ENCODE results near the gene SFT2D1. TPM values are rescaled to one million over a fixed set of nuclear protein-coding genes. Genes with fewer than 3 reads are reported as not detected.
A peak's percentile ranks its signal among the peaks of the same experiment; 100 is the strongest.

The SFT2D1 gene
- total RNA-seq, 1 donor from 2014 or later, result 52.8 TPM

DNA sequence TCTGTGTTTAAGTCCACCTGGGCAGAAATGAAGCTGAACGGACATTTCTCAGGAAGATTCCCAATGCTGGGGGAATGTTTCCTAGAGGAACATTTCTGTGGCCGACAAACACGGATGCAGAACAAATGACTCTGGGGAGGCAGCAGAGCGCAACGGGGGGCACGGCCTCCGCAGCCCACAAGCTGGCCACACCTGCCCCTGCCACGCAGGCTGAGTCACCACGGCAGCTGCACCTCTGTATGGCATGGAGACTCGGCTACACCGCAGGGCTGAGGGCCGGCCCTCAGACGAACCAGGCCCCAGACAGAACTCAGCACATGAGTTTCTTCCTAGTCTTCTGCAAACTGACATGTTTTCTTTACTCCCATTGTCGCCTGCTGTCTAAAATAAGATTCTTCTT lies 24.1 kb downstream of the SFT2D1 start:
- DNase-seq (no peak), ATAC-seq (peak in 1 of 2 donors; percentile 23)
- Histone ChIP-seq H3K27me3 (ENCODE audit: low read depth) (no peaks in the 10 kb centered on the region), H3K4me1 (no peaks in the 10 kb centered on the region), H3K27ac (no peak overlapping the region), H3K9me3 (no peaks in the 10 kb centered on the region), H3K4me3 (no peak overlapping the region), H3K36me3 (peaks cover 43% of the 10 kb centered on the region)
- intact Hi-C loops (cut with DNase I), result no loop called here
- TF ChIP-seq CTCF (IDR thresholded peaks at IDR 0.05), result no peak

GRCh38 chr6:166317261-166318212 lies 24.8 kb downstream of the SFT2D1 start:
- no peak for DNase-seq
- intact Hi-C loops (cut with DNase I), result no loop called here

GRCh38 chr6:166315436-166315835 lies 26.9 kb downstream of the SFT2D1 start:
- ATAC-seq (no peak), DNase-seq (no peak)
- no peak overlapping the region for H3K27ac ChIP-seq
- no peaks in the 10 kb centered on the region for H3K9me3 ChIP-seq
- intact Hi-C loops (cut with DNase I), result no loop called here
- no peaks in the 10 kb centered on the region for H3K27me3 ChIP-seq (ENCODE audit: low read depth)
- no peak for TF ChIP-seq CTCF (IDR thresholded peaks at IDR 0.05)
- no peaks in the 10 kb centered on the region for H3K4me1 ChIP-seq
- peaks cover 15% of the 10 kb centered on the region for H3K36me3 ChIP-seq
- no peak overlapping the region for H3K4me3 ChIP-seq

More at GRCh38 chr6:166317261-166318212, 24.8 kb downstream of the SFT2D1 start:
- Histone ChIP-seq H3K9me3 (no peaks in the 10 kb centered on the region), H3K4me1 (no peaks in the 10 kb centered on the region), H3K4me3 (no peak overlapping the region), H3K36me3 (peaks cover 36% of the 10 kb centered on the region), H3K27me3 (ENCODE audit: low read depth) (no peaks in the 10 kb centered on the region), H3K27ac (no peak overlapping the region)
- no peak for ATAC-seq
- no peak for TF ChIP-seq CTCF (IDR thresholded peaks at IDR 0.05)

- DNase-seq (no peak), ATAC-seq (no peak)
- Histone ChIP-seq H3K4me3 (no peak overlapping the region), H3K4me1 (no peaks in the 10 kb centered on the region), H3K27ac (no peak overlapping the region), H3K27me3 (ENCODE audit: low read depth) (peaks cover under 1% of the 10 kb centered on the region), H3K36me3 (peaks cover 5% of the 10 kb centered on the region), H3K9me3 (no peaks in the 10 kb centered on the region)
- no peak for TF ChIP-seq CTCF (IDR thresholded peaks at IDR 0.05)
- intact Hi-C loops (cut with DNase I), result no loop called here
Measured at GRCh38 chr6:166314454-166314853, 27.9 kb downstream of the SFT2D1 start.

DNA sequence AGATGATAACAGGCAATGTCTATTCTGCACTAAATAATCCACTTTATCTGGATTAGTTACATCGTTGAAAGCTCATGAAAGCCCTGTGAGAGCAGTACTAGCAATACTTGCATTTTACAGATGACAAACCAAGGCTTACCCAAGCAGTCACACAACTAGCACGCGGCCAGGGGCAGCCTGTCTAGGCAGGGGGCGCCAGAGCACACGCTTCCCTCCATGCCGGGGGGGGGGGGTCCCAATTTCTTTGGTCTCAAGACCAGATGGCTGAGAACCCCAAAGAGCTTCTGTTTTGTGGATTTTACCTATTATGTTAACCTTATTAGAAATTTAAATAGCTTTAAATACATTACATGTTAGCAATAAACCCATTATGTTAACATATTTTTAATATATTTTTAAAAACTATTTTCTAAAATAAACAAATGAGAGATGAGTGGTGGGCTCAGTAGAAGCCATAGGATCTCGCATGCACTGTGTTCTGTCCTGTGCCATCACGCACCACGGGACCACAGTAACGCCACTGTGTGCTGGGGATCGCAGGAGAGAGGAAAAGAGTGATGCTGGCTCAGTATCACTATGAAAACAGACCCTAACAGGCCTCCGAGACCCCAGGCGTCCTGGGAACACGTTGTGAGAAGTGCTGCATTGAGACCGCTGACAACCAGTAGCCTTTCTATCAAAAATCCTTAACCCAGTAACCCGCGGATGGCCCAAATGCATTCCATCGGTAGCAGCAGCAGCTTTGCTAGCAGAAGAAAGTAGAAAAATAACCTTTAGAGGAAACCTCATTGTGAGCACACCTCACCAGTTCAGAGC lies 28.9 kb downstream of the SFT2D1 start:
- Histone ChIP-seq H3K9me3 (no peaks in the 10 kb centered on the region), H3K27ac (no peak overlapping the region), H3K4me1 (peaks cover 5% of the 10 kb centered on the region), H3K27me3 (ENCODE audit: low read depth) (peaks cover 10% of the 10 kb centered on the region), H3K4me3 (no peak overlapping the region), H3K36me3 (no peaks in the 10 kb centered on the region)
- DNase-seq (no peak), ATAC-seq (peak in 1 of 2 donors; percentile 85)
- peak; percentile 68 for TF ChIP-seq CTCF (IDR thresholded peaks at IDR 0.05)
- intact Hi-C loops (cut with DNase I), result no loop called here
